Amniotic epithelial cell (primary cell): ENCODE measurements around the gene ZNF217.
A peak's percentile ranks its signal among the peaks of the same experiment; 100 is the strongest.
"Not testable (repeated sequence)": the region's sequence is repeated elsewhere in the genome, so short reads cannot be mapped to it uniquely, and the experiment has no call there.

ENCODE experiments used
- DNase-seq: peaks from one replicate; pipeline ENCODE4 v3.0.0-alpha.2; 2010; ENCODE audit warnings: low read depth

Gene ZNF217

GRCh38 chr20:53593466-53594007 lies at the start of gene ZNF217:
Gene ZNF217 (minus strand): TSS chr20:53593839. CDS start chr20:53582826, 11,013 bp downstream.
- DNase-seq = peak; percentile 43

GRCh38 chr20:53643031-53643832 lies 49.6 kb upstream of the ZNF217 start:
- peak; percentile 84 for DNase-seq

GRCh38 chr20:53642196-53643030 lies 48.8 kb upstream of the ZNF217 start:
- DNase-seq = peak; percentile 77

DNA sequence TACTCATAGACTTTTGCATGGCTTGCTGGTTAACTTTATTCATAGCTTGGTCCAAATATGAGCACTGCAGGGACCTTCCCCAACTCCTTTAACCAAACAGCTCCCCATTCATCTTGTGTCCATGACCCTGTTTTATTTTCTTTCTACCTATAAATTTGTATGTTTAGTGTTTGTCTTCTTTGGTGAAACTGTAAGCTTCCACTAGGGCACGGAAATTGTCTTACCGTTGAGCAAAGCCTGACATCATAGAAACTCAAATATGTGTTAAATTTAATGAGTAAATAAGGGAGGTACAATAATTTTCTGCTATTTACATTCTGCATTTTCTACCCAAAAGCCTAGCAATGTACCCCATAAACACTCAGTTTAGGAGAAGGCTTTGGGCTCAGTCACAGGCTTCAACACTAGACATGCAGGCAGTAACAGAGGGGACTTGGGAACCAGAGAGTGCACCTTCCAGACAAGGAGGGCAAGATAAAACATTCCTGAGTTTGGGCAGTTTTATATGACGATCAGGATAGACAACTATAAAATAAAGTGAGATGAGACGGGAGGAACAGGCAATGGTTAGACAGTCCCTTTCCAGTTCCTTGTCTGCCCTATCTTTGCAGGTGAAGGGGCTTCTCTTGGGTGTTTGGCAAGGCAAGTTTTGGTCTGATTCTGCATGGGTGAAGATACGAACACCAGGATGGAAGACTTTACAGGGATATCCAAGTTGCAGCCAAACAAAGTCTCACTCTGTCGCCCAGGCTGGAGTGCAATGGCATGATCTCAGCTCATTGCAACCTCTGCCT lies 46.2 kb upstream of the ZNF217 start:
- no peak for DNase-seq

DNA sequence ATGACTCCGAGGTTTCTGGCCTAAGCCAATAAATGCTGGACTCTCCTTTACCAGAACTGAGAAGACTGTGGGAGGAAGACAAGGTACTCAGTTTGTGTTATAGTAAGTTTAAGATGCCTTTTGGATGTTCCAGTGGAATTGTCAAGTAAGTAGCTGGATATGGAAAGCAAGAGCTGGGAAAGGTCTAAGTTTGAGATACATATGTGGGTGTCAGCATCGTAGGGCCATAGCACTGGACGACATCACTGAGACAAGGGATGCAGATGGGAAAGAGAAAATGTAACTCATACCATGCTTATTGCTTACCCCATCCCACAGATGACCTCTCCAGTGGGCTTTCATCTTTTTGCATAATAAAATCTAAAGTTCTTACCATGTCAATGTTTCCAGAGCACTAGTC lies 45.5 kb upstream of the ZNF217 start:
- no peak for DNase-seq

- not testable (repeated sequence) for DNase-seq
These were observed 43.7 kb upstream of the ZNF217 start for GRCh38 chr20:53637310-53637709.

DNA sequence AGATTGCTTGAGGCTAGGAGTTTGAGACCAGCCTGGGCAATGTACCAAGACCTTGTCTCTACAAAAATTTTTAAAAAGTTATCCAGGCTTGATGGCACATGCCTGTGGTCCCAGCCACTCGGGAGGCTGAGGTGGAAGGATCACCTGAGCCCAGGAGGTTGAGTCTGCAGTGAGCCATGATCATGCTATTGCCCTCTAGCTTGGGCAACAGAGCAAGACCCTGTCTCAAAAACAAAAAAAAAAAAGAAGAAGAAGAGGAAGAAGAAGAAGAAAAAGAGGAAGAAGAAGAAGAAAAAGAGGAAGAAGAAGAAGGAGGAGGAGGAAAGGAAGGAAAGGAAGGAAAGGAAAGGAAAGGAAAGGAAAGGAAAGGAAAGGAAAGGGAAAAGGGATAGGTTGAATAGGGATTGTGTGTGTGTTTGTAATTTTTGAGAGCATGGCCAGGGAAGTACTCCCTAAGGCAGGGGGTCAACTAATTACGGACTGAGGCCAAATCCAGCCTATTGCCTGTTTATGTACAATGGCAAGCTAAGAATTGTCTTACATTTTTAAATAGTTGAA lies 43.0 kb upstream of the ZNF217 start:
- DNase-seq = no peak

- DNase-seq = no peak
These were observed 41.6 kb upstream of the ZNF217 start for GRCh38 chr20:53635221-53635620.

DNA sequence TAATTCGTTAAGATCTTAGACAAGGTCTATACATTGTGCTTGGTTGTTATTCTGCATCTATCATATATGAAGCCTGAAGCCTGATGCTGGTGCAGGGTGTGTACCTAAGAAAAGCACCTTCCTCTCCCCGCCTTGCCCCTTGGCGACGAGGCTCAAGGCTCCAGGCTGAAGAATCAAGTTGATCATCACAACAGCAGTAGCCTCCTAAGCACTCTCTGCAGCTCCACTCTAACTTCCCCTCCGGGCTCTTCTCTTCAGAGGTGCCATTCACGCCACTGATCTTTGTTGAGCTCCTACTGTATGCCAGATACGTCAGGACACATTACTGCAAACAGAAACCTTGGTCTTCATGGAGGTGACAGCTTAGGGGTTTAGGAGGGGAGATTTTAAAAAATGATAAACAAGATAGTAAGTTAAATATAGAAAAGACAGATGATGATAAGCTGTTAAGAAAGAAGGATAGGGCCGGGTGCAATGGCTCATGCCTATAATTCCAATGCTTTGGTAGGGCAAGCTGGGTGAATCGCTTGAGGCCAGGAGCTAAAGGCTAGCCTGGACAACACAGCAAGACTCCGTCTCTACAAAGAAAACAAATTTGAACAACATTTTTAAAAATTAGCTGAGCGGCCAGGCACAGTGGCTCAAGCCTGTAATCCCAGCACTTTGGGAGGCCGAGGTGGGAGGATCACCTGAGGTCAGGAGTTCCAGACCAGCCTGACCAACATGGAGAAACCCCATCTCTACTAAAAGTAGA lies 38.4 kb upstream of the ZNF217 start:
- DNase-seq = no peak

- DNase-seq = no peak
These were observed 35.8 kb upstream of the ZNF217 start for GRCh38 chr20:53629436-53629835.

GRCh38 chr20:53628758-53629157 lies 35.1 kb upstream of the ZNF217 start:
- DNase-seq = not testable (repeated sequence)

DNA sequence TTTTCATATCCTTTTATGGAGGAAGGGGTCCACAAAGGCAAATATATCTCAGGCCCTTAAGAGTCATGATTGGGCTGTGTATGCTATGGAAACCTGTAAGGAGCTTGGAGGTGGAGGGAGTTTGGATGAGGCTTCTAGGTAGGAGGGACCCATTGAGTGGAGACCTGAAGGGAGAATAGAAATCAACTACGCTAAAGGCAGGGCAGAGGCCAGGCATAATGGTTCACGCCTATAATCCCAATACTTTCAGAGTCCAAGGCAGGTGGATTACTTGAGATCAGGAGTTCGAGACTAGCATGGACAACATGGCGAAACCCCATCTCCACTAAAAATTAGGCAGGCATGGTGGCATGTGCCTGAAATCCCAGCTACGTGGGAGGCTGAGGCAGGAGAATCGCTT lies 34.4 kb upstream of the ZNF217 start:
- DNase-seq = no peak

DNA sequence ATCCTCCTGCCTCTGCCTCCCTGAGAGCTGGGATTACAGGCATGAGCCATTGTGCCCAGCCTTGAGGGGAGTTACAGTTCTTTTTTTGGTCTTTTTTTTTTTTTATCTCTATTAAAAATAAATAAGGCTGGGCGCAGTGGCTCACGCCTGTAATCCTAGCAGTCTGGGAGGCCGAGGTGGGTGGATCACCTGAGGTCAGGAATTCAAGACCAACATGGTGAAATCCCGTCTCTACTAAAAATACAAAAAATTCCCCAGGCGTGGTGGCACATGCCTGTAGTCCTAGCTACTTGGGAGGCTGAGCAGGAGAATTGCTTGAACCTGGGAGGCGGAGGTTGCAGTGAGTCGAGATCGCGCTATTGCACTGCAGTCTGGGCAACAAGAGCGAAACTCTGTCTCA lies 33.4 kb upstream of the ZNF217 start:
- DNase-seq = not testable (repeated sequence)

GRCh38 chr20:53626584-53626983 lies 32.9 kb upstream of the ZNF217 start:
- DNase-seq = no peak

- no peak for DNase-seq
These were observed 31.9 kb upstream of the ZNF217 start for GRCh38 chr20:53625311-53626129.

DNA sequence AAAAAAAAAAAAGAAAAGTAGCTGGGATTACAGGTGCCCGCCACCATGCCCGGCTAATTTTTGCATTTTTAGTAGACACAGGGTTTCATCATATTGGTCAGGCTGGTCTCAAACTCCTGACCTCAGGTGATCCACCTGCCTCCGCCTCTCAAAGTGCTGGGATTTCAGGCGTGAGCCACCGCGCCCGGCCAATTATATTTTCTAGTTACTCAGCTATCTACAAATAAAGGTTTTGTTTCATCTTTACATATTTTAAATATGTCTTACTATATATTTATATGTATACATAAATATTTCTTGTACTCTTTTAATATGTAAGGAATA lies 31.2 kb upstream of the ZNF217 start:
- DNase-seq = not testable (repeated sequence)

- DNase-seq = peak; percentile 70
These were observed 30.0 kb upstream of the ZNF217 start for GRCh38 chr20:53623454-53624211.

DNA sequence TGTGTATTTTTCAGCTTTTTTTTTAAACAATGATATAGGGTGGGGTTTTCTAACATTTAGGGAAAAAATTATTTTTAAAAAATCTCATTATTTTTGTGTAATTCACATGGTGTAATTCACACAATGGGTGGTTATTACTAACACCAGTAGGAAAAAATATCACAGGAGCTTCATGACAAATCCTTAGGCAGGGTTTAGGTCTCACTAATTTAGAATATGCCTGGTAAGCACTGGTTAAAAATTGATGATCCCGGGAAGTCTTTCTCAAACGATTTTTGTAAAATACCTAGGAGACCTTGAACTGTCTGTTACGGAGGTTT lies 29.5 kb upstream of the ZNF217 start:
- DNase-seq = no peak

DNA sequence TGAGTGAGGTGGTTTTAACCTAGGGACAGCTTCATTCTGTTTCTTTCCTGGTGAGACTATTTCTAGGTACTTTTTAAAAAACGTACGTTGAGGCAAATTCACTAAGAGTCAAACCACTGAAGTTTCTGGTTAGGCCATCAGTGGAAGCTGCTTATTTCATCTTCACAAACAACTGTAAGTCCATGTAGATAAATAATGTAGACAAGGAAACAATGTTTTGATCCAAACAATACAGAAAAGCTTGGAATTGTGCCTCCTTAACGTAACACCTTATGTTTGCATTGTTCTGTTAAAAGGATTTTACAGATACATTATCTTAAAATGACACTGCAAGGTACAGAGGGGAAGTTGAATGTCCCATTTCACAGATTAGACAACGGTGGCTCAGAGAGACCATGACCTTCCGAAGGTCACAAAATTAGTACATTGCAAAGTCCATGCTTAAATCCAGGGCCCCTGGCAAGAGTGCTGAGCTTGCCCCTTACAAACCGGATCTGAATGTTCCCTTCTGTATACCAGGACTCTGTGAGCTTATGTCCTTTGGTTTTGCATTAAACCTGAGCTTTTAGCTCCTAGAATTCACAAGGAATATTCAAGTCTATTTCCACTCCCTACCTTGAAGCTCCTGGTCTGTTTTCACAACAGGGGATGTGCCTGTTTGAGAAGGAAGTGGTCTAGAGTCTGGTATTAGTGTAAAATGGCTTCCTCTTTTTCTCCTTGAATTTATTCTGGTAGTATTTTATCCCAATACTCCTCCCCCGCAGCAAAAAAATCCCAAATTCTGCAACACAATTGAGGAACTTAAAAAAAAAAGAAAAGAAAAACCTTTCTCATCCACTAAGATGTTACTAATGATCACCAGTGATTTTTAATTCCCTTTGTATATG lies 28.9 kb upstream of the ZNF217 start:
- DNase-seq = no peak
